PFSK-1 (cell line): Measurements from ENCODE around the gene FTCDNL1.

Experiments used
- FOXP2 ChIP-seq: optimal IDR thresholded peaks from 2 replicates; pipeline ENCODE3; 2011; ENCODE audit warnings: borderline replicate concordance, control low read depth, inconsistent platforms; ENCODE audit not compliant: insufficient read depth; ENCODE audit errors: extremely low read length, extremely low read depth
- POLR2AphosphoS5 ChIP-seq: IDR thresholded peaks from 2 replicates; pipeline ENCODE4 v1.6.1; 2012; ENCODE audit warnings: low read depth, mild to moderate bottlenecking, control low read depth, low read length, moderate library complexity
- SIN3A ChIP-seq: IDR thresholded peaks from 2 replicates; pipeline ENCODE4 v1.6.1; 2012; ENCODE audit warnings: mild to moderate bottlenecking, low read length, moderate library complexity, borderline replicate concordance; ENCODE audit not compliant: insufficient read depth
- TAF1 ChIP-seq: IDR thresholded peaks from 2 replicates; pipeline ENCODE4 v1.6.1; 2012; ENCODE audit warnings: low read length, control low read depth, borderline replicate concordance; ENCODE audit not compliant: insufficient read depth
- TF ChIP-seq, protein P1 (sequence below), 2 experiments: IDR thresholded peaks; 2 replicates each; pipeline versions ENCODE4 v1.6.1 to v1.8.0; 2011 to 2012; ENCODE audit warnings: low read depth in 2 of 2, low read length in 2 of 2, control low read depth in 1 of 2, inconsistent platforms in 1 of 2, mild to moderate bottlenecking in 1 of 2, moderate library complexity in 1 of 2; ENCODE audit not compliant: insufficient read depth in 1 of 2

The FTCDNL1 gene

DNA sequence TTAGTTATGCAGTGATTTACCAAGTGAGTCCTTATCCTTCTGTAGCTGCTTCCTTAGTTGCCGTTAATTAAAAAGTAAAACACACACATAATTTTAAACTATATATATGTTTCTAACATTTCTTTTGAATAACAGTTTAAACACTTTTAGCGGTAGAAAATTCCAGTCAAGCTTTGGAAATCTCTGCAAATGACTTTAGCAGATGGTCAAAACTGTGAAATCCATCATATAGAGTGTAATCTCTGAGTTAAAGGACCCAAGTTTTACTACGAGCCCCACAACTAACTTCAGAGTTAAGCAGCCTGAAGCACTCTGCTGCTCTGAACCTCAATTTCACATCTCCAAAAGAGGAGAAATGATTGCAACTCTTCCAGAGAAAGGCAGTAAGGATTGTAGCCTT lies 96.2 kb downstream of the FTCDNL1 start:
- TF ChIP-seq SIN3A (no peak), FOXP2 (no peak), TAF1 (no peak), POLR2AphosphoS5 (no peak)
- TF ChIP-seq, protein P1, sequence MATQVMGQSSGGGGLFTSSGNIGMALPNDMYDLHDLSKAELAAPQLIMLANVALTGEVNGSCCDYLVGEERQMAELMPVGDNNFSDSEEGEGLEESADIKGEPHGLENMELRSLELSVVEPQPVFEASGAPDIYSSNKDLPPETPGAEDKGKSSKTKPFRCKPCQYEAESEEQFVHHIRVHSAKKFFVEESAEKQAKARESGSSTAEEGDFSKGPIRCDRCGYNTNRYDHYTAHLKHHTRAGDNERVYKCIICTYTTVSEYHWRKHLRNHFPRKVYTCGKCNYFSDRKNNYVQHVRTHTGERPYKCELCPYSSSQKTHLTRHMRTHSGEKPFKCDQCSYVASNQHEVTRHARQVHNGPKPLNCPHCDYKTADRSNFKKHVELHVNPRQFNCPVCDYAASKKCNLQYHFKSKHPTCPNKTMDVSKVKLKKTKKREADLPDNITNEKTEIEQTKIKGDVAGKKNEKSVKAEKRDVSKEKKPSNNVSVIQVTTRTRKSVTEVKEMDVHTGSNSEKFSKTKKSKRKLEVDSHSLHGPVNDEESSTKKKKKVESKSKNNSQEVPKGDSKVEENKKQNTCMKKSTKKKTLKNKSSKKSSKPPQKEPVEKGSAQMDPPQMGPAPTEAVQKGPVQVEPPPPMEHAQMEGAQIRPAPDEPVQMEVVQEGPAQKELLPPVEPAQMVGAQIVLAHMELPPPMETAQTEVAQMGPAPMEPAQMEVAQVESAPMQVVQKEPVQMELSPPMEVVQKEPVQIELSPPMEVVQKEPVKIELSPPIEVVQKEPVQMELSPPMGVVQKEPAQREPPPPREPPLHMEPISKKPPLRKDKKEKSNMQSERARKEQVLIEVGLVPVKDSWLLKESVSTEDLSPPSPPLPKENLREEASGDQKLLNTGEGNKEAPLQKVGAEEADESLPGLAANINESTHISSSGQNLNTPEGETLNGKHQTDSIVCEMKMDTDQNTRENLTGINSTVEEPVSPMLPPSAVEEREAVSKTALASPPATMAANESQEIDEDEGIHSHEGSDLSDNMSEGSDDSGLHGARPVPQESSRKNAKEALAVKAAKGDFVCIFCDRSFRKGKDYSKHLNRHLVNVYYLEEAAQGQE (IDR thresholded peaks at IDR 0.05; ENCODE audit: insufficient read depth in 1 of 2, low read depth in 2 of 2, low read length in 2 of 2) = no peak

DNA sequence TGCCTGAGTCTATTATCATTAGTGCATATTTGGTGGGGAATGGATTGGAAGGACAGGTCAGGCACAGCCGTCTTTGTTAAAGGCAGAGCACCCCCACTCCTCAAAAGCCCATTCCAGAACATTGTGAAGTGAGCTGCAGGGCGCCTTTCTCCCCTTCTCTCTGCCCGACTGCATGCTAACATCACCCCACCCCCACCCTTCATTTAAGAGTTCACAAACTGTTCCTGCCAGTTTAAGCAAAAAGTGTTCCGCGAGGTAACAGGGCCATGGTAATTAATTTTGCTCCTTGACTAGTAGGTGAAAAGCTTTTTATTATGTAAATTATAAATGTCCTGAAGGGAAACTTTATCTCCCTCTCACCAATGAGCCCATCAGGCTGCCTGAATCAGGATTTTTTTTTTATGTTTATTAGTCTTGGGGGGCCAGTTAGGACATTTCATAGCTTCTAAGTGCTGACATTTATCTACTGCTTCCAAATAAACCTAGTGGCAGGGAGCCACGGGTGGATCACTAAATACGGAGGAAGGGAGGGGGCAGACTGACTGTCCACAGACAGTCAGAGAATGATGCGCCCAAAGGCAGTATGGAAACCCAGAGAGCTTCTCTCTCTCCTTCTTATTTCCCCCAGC lies 99.4 kb downstream of the FTCDNL1 start:
- TF ChIP-seq POLR2AphosphoS5 (no peak), SIN3A (no peak), FOXP2 (no peak), TAF1 (no peak)
- TF ChIP-seq, protein P1 (IDR thresholded peaks at IDR 0.05; ENCODE audit: insufficient read depth in 1 of 2, low read depth in 2 of 2, low read length in 2 of 2) = no peak

DNA sequence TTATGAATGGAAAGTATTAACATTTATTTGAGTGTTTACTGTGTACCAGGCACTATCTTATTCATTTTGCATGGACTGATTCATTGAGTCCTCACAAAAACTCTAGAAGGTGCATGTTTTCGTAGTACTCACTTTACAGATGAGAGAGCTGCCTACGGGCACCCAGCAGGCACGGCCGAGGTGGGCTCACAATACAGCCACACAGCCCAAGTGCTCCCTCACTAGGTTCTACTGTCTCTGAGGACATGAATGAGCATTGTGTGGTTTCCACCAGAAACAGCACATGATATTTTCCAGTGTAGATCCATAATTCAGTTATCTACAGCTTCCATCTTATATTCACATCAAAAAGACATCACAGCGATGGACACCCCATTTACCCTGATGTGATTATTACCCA lies 101.4 kb downstream of the FTCDNL1 start:
- no peak for TF ChIP-seq FOXP2
- TF ChIP-seq POLR2AphosphoS5 = no peak
- no peak for TF ChIP-seq TAF1
- TF ChIP-seq, protein P1 (IDR thresholded peaks at IDR 0.05; ENCODE audit: insufficient read depth in 1 of 2, low read depth in 2 of 2, low read length in 2 of 2) = no peak
- no peak for TF ChIP-seq SIN3A

DNA sequence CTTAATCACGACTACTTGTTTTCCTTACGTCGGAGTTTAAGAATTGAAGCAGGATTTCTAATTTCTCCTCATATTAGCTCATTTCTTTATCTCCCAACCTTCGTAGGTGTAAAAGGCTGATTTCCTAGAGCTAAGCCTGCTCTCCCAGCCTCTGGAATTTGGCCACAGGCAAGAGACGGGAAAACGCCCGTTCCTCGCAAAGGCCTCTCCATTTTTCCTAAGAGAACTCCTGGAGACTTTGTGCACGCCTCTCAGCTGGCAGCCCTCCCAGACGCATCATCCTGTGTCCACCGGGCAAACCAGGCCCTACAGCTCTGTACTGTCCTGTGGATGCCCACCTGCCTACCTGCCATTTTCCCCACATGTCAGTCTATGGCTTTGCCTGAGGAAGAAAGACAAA lies 106.3 kb downstream of the FTCDNL1 start:
- TF ChIP-seq TAF1 = no peak

DNA sequence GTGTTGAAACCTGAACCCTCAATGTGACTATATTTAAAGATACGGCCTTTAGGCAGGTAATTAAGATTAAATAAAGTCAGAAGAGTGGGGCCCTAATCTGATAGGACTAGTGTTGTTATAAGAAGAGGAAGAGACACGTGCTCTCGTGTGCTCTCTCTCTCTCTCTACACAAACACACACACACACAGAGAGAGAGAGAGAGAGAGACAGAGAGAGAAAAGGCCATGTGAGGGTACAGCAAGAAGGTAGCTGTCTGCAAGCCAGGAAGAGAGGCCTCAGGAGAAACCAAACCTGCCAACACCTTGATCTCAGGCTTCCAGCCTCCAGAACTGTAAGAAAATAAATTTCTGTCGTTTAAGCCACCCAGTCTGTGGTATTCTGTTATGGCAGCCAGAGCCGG lies 106.7 kb downstream of the FTCDNL1 start:
- TF ChIP-seq SIN3A (no peak), POLR2AphosphoS5 (no peak), FOXP2 (no peak), TAF1 (no peak)
- TF ChIP-seq, protein P1 (IDR thresholded peaks at IDR 0.05; ENCODE audit: insufficient read depth in 1 of 2, low read depth in 2 of 2, low read length in 2 of 2) = no peak
